Glutamatergic neuron (in vitro differentiated cells): ENCODE results near the gene SLC2A6. TPM values are rescaled to one million over a fixed set of nuclear protein-coding genes. Genes with fewer than 3 reads are reported as not detected.
"Not testable (repeated sequence)": the region's sequence is repeated elsewhere in the genome, so short reads cannot be mapped to it uniquely, and the experiment has no call there.

Source experiments
- DNase-seq: peaks from one replicate; pipeline ENCODE4 v3.0.0; 2022
- H3K27ac Mint-ChIP-seq: one replicate; pipeline ENCODE4 v1.8.0; 2020; ENCODE audit warnings: mild to moderate bottlenecking, mixed read lengths, inconsistent platforms; ENCODE audit not compliant: unreplicated experiment
- H3K27me3 Mint-ChIP-seq: one replicate; pipeline ENCODE4 v1.8.0; 2020; ENCODE audit warnings: mild to moderate bottlenecking, moderate library complexity, mixed read lengths, inconsistent platforms; ENCODE audit not compliant: unreplicated experiment
- H3K36me3 Mint-ChIP-seq: one replicate; pipeline ENCODE4 v1.8.0; 2020; ENCODE audit warnings: mild to moderate bottlenecking, mixed read lengths, inconsistent platforms; ENCODE audit not compliant: unreplicated experiment
- H3K4me1 Mint-ChIP-seq: one replicate; pipeline ENCODE4 v1.8.0; 2020; ENCODE audit warnings: mild to moderate bottlenecking, low read depth, mixed read lengths, inconsistent platforms; ENCODE audit not compliant: unreplicated experiment
- H3K4me3 Mint-ChIP-seq: one replicate; pipeline ENCODE4 v1.8.0; 2020; ENCODE audit warnings: mild to moderate bottlenecking, mixed read lengths, inconsistent platforms; ENCODE audit not compliant: unreplicated experiment
- H3K9me3 Mint-ChIP-seq: one replicate; pipeline ENCODE4 v1.8.0; 2020; ENCODE audit warnings: mild to moderate bottlenecking, moderate library complexity, mixed read lengths, inconsistent platforms; ENCODE audit not compliant: unreplicated experiment
- CTCF ChIP-seq: fragments of 200-600 bp; sonication (generic); IDR thresholded peaks from one replicate; pipeline ENCODE4 v1.5.0; 2021; ENCODE audit not compliant: partially characterized antibody, unreplicated experiment
- total RNA-seq: library from RNA; stranded (reverse); fragmentation: NEBNext Ultra II Directional; extraction: Animal tissue kit (Norgen Biotek cat#: 25700); gene quantifications from one replicate; pipeline ENCODE4 v1.2.1, GENCODE V29; 2021; ENCODE audit not compliant: unreplicated experiment

SLC2A6 gene
- total RNA-seq, 1 donor from 2014 or later = 104 TPM

GRCh38 chr9:133454943-133455673 is 23.8 kb downstream of the SLC2A6 start:
- Mint-ChIP-seq H3K9me3 (no peaks in the 10 kb centered on the region), H3K4me3 (no peak overlapping the region), H3K4me1 (peaks cover 5% of the 10 kb centered on the region), H3K36me3 (no peaks in the 10 kb centered on the region), H3K27ac (no peak overlapping the region), H3K27me3 (peaks cover 4% of the 10 kb centered on the region)
- DNase-seq = no peak
- no peak for TF ChIP-seq CTCF

GRCh38 chr9:133454325-133454724 is 24.6 kb downstream of the SLC2A6 start:
- Mint-ChIP-seq H3K4me1 (peaks cover 5% of the 10 kb centered on the region), H3K36me3 (no peaks in the 10 kb centered on the region), H3K27me3 (peaks cover 4% of the 10 kb centered on the region), H3K4me3 (no peak overlapping the region), H3K9me3 (no peaks in the 10 kb centered on the region), H3K27ac (no peak overlapping the region)
- DNase-seq = no peak
- TF ChIP-seq CTCF = no peak

- no peak overlapping the region for H3K4me3 Mint-ChIP-seq
- H3K27me3 Mint-ChIP-seq = peaks cover 3% of the 10 kb centered on the region
- no peak overlapping the region for H3K27ac Mint-ChIP-seq
- H3K4me1 Mint-ChIP-seq = peaks cover 5% of the 10 kb centered on the region
- DNase-seq = no peak
- no peak for TF ChIP-seq CTCF
- no peaks in the 10 kb centered on the region for H3K36me3 Mint-ChIP-seq
- H3K9me3 Mint-ChIP-seq = no peaks in the 10 kb centered on the region
These were observed 25.2 kb downstream of the SLC2A6 start for GRCh38 chr9:133453651-133454050.

GRCh38 chr9:133452562-133452961 is 26.3 kb downstream of the SLC2A6 start:
- Mint-ChIP-seq H3K4me1 (peaks cover 5% of the 10 kb centered on the region), H3K4me3 (no peak overlapping the region), H3K27me3 (peaks cover 2% of the 10 kb centered on the region), H3K36me3 (no peaks in the 10 kb centered on the region), H3K27ac (no peak overlapping the region), H3K9me3 (no peaks in the 10 kb centered on the region)
- no peak for DNase-seq
- TF ChIP-seq CTCF = no peak

- not testable (repeated sequence) for H3K4me1 Mint-ChIP-seq, H3K9me3 Mint-ChIP-seq, DNase-seq, H3K27ac Mint-ChIP-seq, H3K4me3 Mint-ChIP-seq, H3K27me3 Mint-ChIP-seq, H3K36me3 Mint-ChIP-seq
These were observed 27.0 kb downstream of the SLC2A6 start for GRCh38 chr9:133451865-133452264.
